Measurements from ENCODE around the gene RICTOR.

The RICTOR gene

GRCh38 chr5:39091940-39092580, 17.9 kb upstream of the RICTOR start:
- Histone ChIP-seq H3K79me2 (no peaks in the 10 kb centered on the region), H3K27me3 (ENCODE audit: control insufficient read depth, insufficient read depth, low read length) (no peaks in the 10 kb centered on the region), H3K4me3 (ENCODE audit: low read depth, low read length) (no peak overlapping the region), H3K4me2 (ENCODE audit: low read length) (no peak overlapping the region), H3K9ac (no peak overlapping the region), H3K27ac (no peak overlapping the region), H2AFZ (no peak overlapping the region), H3K4me1 (no peaks in the 10 kb centered on the region), H3K9me3 (ENCODE audit: control insufficient read depth, low read length) (no peaks in the 10 kb centered on the region), H3K36me3 (ENCODE audit: control insufficient read depth, insufficient read depth, low read length) (no peaks in the 10 kb centered on the region)
- TF ChIP-seq CTCF (IDR thresholded peaks at IDR 0.05): no peak

GRCh38 chr5:39083968-39084367, 9.8 kb upstream of the RICTOR start:
- Histone ChIP-seq H3K4me3 (ENCODE audit: low read depth, low read length) (no peak overlapping the region), H3K9me3 (ENCODE audit: control insufficient read depth, low read length) (no peaks in the 10 kb centered on the region), H3K36me3 (ENCODE audit: control insufficient read depth, insufficient read depth, low read length) (no peaks in the 10 kb centered on the region), H3K4me1 (no peaks in the 10 kb centered on the region), H3K27me3 (ENCODE audit: control insufficient read depth, insufficient read depth, low read length) (no peaks in the 10 kb centered on the region), H3K9ac (no peak overlapping the region), H3K79me2 (no peaks in the 10 kb centered on the region), H3K4me2 (ENCODE audit: low read length) (no peak overlapping the region), H3K27ac (no peak overlapping the region), H2AFZ (no peak overlapping the region)
- TF ChIP-seq CTCF (IDR thresholded peaks at IDR 0.05): no peak

- Histone ChIP-seq H3K4me1 (no peaks in the 10 kb centered on the region), H3K4me3 (ENCODE audit: low read depth, low read length) (no peak overlapping the region), H3K36me3 (ENCODE audit: control insufficient read depth, insufficient read depth, low read length) (no peaks in the 10 kb centered on the region), H3K27ac (no peak overlapping the region), H3K4me2 (ENCODE audit: low read length) (no peak overlapping the region), H2AFZ (no peak overlapping the region), H3K27me3 (ENCODE audit: control insufficient read depth, insufficient read depth, low read length) (no peaks in the 10 kb centered on the region), H3K79me2 (no peaks in the 10 kb centered on the region), H3K9ac (no peak overlapping the region), H3K9me3 (ENCODE audit: control insufficient read depth, low read length) (no peaks in the 10 kb centered on the region)
- no peak for TF ChIP-seq CTCF (IDR thresholded peaks at IDR 0.05)
Measured at GRCh38 chr5:39082995-39083394, 8.8 kb upstream of the RICTOR start.

GRCh38 chr5:39080597-39081204, 6.5 kb upstream of the RICTOR start:
- no peak overlapping the region for H2AFZ ChIP-seq
- no peak overlapping the region for H3K4me3 ChIP-seq (ENCODE audit: low read depth, low read length)
- peak; percentile 87 for TF ChIP-seq CTCF (IDR thresholded peaks at IDR 0.05)
- no peak overlapping the region for H3K9ac ChIP-seq
- H3K4me2 ChIP-seq (ENCODE audit: low read length): no peak overlapping the region
- no peaks in the 10 kb centered on the region for H3K9me3 ChIP-seq (ENCODE audit: control insufficient read depth, low read length)
- no peaks in the 10 kb centered on the region for H3K4me1 ChIP-seq
- no peaks in the 10 kb centered on the region for H3K27me3 ChIP-seq (ENCODE audit: control insufficient read depth, insufficient read depth, low read length)
- H3K79me2 ChIP-seq: no peaks in the 10 kb centered on the region
- H3K36me3 ChIP-seq (ENCODE audit: control insufficient read depth, insufficient read depth, low read length): no peaks in the 10 kb centered on the region
- no peak overlapping the region for H3K27ac ChIP-seq

GRCh38 chr5:39080168-39080567, 6.0 kb upstream of the RICTOR start:
- no peak for TF ChIP-seq CTCF (IDR thresholded peaks at IDR 0.05)
- no peak overlapping the region for H3K27ac ChIP-seq
- H3K4me1 ChIP-seq: no peaks in the 10 kb centered on the region
- no peak overlapping the region for H3K4me2 ChIP-seq (ENCODE audit: low read length)
- no peaks in the 10 kb centered on the region for H3K9me3 ChIP-seq (ENCODE audit: control insufficient read depth, low read length)
- no peaks in the 10 kb centered on the region for H3K27me3 ChIP-seq (ENCODE audit: control insufficient read depth, insufficient read depth, low read length)
- H3K79me2 ChIP-seq: no peaks in the 10 kb centered on the region
- H3K4me3 ChIP-seq (ENCODE audit: low read depth, low read length): no peak overlapping the region
- no peak overlapping the region for H2AFZ ChIP-seq
- H3K36me3 ChIP-seq (ENCODE audit: control insufficient read depth, insufficient read depth, low read length): no peaks in the 10 kb centered on the region
- no peak overlapping the region for H3K9ac ChIP-seq
